ENCODE measurements around the gene AHRR. TPM values are rescaled to one million over a fixed set of nuclear protein-coding genes. Genes with fewer than 3 reads are reported as not detected.
A peak's percentile ranks its signal among the peaks of the same experiment; 100 is the strongest.
"Not testable (repeated sequence)": the region's sequence is repeated elsewhere in the genome, so short reads cannot be mapped to it uniquely, and the experiment has no call there.

The AHRR gene
- polyA plus RNA-seq, 2 of the 4 experiments (the other 2 are of a cell fraction): 1.2 to 1.7 TPM

- WGBS (ENCODE audit: missing lambda C conversion rate): no CpG with 5 or more reads among the region's 8 CpGs
- H3K4me2 ChIP-seq; DNase-seq (ENCODE audit: low read depth in 1 of 2, low spot score in 1 of 2); H3K4me3 ChIP-seq; H3K27ac ChIP-seq; H3K4me1 ChIP-seq; FAIRE-seq; H3K9me3 ChIP-seq; ATAC-seq: not testable (repeated sequence)
- TF ChIP-seq POLR2A (IDR thresholded peaks at IDR 0.05; ENCODE audit: low read length): 0 out of 2 replicates have a peak, but pooled peaks have one; percentile 13
- CTCF ChIA-PET: interaction anchor here (0.9 to 1.4 kb wide), 2 partner anchors 10 to 15 kb away, joined by 4 to 8 read pairs; no protein-coding TSS in a partner anchor
- POLR2A ChIA-PET: interaction anchor here (1.3 kb wide), 1 partner anchor 31 kb away, joined by 3 read pairs; no protein-coding TSS in a partner anchor
Measured at GRCh38 chr5:302416-302815, 19.1 kb upstream of the AHRR start.

DNA sequence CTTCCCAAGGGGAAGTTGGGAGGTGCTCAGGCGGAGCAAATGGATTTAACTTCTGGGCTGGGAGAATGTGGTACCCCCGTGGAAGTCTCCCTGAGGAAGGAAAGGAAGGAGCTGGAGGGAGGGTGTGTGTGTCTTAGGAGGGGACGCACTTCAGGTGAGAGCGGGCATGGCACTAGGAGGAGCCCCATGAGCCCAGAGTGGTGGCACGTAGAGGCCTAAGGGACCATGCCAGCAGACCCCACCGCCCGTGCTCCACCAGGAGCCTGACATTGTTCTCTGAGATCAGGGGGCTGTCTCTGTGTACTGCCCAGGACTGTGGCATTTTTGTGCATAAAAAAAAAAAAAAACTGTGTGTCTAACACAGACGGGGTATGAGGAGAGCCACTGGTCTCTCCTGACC, 18.5 kb upstream of the AHRR start:
- 81% methylated on average over 8 of the region's 8 CpGs for whole genome bisulfite sequencing (ENCODE audit: missing lambda C conversion rate)
- H3K4me1 ChIP-seq: no peaks in the 10 kb centered on the region
- ChIA-PET CTCF (no interaction called here), POLR2A (interaction anchor here (1.3 kb wide), 1 partner anchor 32 kb away, joined by 3 read pairs; no protein-coding TSS in a partner anchor)
- no peak overlapping the region for H3K4me2 ChIP-seq
- H3K4me3 ChIP-seq: no peak overlapping the region
- ATAC-seq (no peak), FAIRE-seq (no peak), DNase-seq (ENCODE audit: low read depth in 1 of 2, low spot score in 1 of 2) (no peak)
- H3K9me3 ChIP-seq: no peaks in the 10 kb centered on the region
- no peak overlapping the region for H3K27ac ChIP-seq
- TF ChIP-seq MAX (IDR thresholded peaks at IDR 0.05) (no peak), ELK1 (IDR thresholded peaks at IDR 0.05; ENCODE audit: low read depth, low read length) (no peak), PHF8 (IDR thresholded peaks at IDR 0.05; ENCODE audit: borderline replicate concordance, low read depth) (no peak), HDAC2 (IDR thresholded peaks at IDR 0.05) (no peak), FOXS1 (CRISPR knock-in tag; IDR thresholded peaks at IDR 0.05) (no peak), CHD4 (IDR thresholded peaks at IDR 0.05; ENCODE audit: borderline replicate concordance) (no peak), KDM5A (IDR thresholded peaks at IDR 0.05) (no peak), CHD2 (IDR thresholded peaks at IDR 0.05; ENCODE audit: low read length, partially characterized antibody) (no peak), RNF2 (IDR thresholded peaks at IDR 0.05; ENCODE audit: borderline replicate concordance, low read depth) (no peak), ESRRA (IDR thresholded peaks at IDR 0.05; ENCODE audit: borderline replicate concordance, low read length) (no peak), CEBPB (IDR thresholded peaks at IDR 0.05) (no peak), ZSCAN20 (CRISPR knock-in tag; IDR thresholded peaks at IDR 0.05) (no peak), POLR2AphosphoS2 (conservative IDR thresholded peaks at IDR 0.05; ENCODE audit: low read length) (no peak)
- TF ChIP-seq, protein P1, sequence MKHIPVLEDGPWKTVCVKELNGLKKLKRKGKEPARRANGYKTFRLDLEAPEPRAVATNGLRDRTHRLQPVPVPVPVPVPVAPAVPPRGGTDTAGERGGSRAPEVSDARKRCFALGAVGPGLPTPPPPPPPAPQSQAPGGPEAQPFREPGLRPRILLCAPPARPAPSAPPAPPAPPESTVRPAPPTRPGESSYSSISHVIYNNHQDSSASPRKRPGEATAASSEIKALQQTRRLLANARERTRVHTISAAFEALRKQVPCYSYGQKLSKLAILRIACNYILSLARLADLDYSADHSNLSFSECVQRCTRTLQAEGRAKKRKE (CRISPR knock-in tag; IDR thresholded peaks at IDR 0.05; ENCODE audit: low read depth): no peak

GRCh38 chr5:303741-304140, 17.8 kb upstream of the AHRR start:
- H3K4me1 ChIP-seq; POLR2A ChIA-PET; H3K4me2 ChIP-seq; ATAC-seq; H3K27ac ChIP-seq; H3K4me3 ChIP-seq; FAIRE-seq; DNase-seq (ENCODE audit: low read depth in 1 of 2, low spot score in 1 of 2); H3K9me3 ChIP-seq; CTCF ChIA-PET: not testable (repeated sequence)
- WGBS (ENCODE audit: missing lambda C conversion rate): 98% methylated on average over 7 of the region's 8 CpGs

- POLR2A ChIA-PET: no interaction called here
- TF ChIP-seq HDAC2 (IDR thresholded peaks at IDR 0.05): no peak
- TF ChIP-seq MYC (IDR thresholded peaks at IDR 0.05; ENCODE audit: borderline replicate concordance, low read length): no peak
- no peak for TF ChIP-seq HES2 (IDR thresholded peaks at IDR 0.05)
- no peak for TF ChIP-seq CHD4 (IDR thresholded peaks at IDR 0.05; ENCODE audit: borderline replicate concordance)
- TF ChIP-seq CEBPB (IDR thresholded peaks at IDR 0.05): no peak
- no peak for TF ChIP-seq RCOR1 (IDR thresholded peaks at IDR 0.05; ENCODE audit: low read depth, low read length)
- TF ChIP-seq JUNB (IDR thresholded peaks at IDR 0.05): no peak
- TF ChIP-seq RARB (CRISPR knock-in tag; IDR thresholded peaks at IDR 0.05): no peak
- no peak for TF ChIP-seq EHF (CRISPR knock-in tag; IDR thresholded peaks at IDR 0.05)
- H3K9me3 ChIP-seq: no peaks in the 10 kb centered on the region
- 79% methylated on average over 9 of the region's 9 CpGs for WGBS (ENCODE audit: missing lambda C conversion rate)
- DNase-seq (ENCODE audit: low read depth in 1 of 2, low spot score in 1 of 2) (no peak), FAIRE-seq (no peak), ATAC-seq (no peak)
- no peaks in the 10 kb centered on the region for H3K4me1 ChIP-seq
- CTCF ChIA-PET: interaction anchor here (4.2 kb wide), 1 partner anchor 12 kb away, joined by 21 read pairs; no protein-coding TSS in a partner anchor
- no peak overlapping the region for H3K4me2 ChIP-seq
- H3K27ac ChIP-seq: no peak overlapping the region
- no peak overlapping the region for H3K4me3 ChIP-seq
Measured at GRCh38 chr5:305050-305449, 16.5 kb upstream of the AHRR start.
